ENCODE results near the gene NRL.

DNA sequence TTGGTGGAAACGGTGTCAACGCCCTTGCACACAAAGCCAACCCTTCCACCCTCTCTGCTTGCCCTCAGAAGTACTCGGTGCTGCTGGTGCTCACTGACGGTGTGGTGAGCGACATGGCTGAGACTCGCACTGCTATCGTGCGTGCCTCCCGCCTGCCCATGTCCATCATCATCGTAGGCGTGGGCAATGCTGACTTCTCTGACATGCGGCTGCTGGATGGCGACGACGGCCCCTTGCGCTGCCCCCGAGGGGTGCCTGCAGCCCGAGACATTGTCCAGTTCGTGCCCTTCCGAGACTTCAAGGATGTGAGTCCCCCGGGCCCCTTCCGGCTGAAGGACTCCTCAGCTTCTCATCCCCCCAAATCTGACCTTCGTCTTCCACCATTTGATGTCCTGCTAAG is 37.7 kb downstream of the NRL start:
- no peak for TF ChIP-seq POLR2AphosphoS5 (IDR thresholded peaks at IDR 0.05; ENCODE audit: borderline replicate concordance, low read depth, low read length)
- TF ChIP-seq EZH2 (IDR thresholded peaks at IDR 0.05), result no peak

All from SK-N-MC (cell line).